Measurements from ENCODE around the gene RAVER2.

DNA sequence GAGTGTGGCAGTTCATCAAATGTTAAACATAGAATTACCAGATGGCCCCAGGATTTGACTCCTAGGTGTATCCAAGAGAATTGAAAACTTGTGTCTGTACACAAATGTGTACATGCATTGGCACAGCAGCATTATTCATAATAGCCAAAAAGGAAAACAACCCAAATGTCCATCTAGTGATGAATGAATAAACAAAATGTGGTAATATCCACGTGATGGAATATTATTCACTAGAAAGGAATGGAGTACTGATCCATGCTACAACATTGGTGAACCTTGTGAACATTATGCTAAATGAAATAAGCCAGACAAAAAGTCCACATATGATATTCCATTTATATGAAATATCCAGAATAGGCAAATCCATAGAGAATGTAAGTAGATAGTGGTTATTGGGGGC lies 77.7 kb downstream of the RAVER2 start:
- TF ChIP-seq, protein P1, sequence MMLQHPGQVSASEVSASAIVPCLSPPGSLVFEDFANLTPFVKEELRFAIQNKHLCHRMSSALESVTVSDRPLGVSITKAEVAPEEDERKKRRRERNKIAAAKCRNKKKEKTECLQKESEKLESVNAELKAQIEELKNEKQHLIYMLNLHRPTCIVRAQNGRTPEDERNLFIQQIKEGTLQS (CRISPR knock-in tag; IDR thresholded peaks at IDR 0.05) = no peak
- TF ChIP-seq POLR2AphosphoS5 (IDR thresholded peaks at IDR 0.05; ENCODE audit: low read depth, low read length) (no peak), HNRNPLL (IDR thresholded peaks at IDR 0.05; ENCODE audit: low read depth, low read length, poor library complexity, severe bottlenecking) (no peak), ZNF468 (CRISPR knock-in tag; IDR thresholded peaks at IDR 0.05) (no peak), FLYWCH1 (CRISPR knock-in tag; IDR thresholded peaks at IDR 0.05) (no peak), SMC3 (IDR thresholded peaks at IDR 0.05; ENCODE audit: low read length) (no peak), ZFP41 (CRISPR knock-in tag; IDR thresholded peaks at IDR 0.05; ENCODE audit: borderline replicate concordance) (no peak), ZNF24 (IDR thresholded peaks at IDR 0.05) (no peak), DPF2 (CRISPR knock-in tag; IDR thresholded peaks at IDR 0.05; ENCODE audit: borderline replicate concordance, low read depth) (no peak), CTCF (CRISPR knock-in tag; IDR thresholded peaks at IDR 0.05) (no peak), ADNP (CRISPR knock-in tag; IDR thresholded peaks at IDR 0.05) (no peak), ZNF431 (CRISPR knock-in tag; IDR thresholded peaks at IDR 0.05; ENCODE audit: borderline replicate concordance, low read depth) (no peak), POLR2A (IDR thresholded peaks at IDR 0.05; ENCODE audit: insufficient read depth in 1 of 2, low read depth in 2 of 2, low read length in 2 of 2) (no peak), ATF7 (IDR thresholded peaks at IDR 0.05) (no peak), ATF7 (CRISPR knock-in tag; IDR thresholded peaks at IDR 0.05) (no peak)
